HepG2 (cell line): Measurements from ENCODE around the gene TLK2. TPM values are rescaled to one million over a fixed set of nuclear protein-coding genes. Genes with fewer than 3 reads are reported as not detected.
"Not testable (repeated sequence)": the region's sequence is repeated elsewhere in the genome, so short reads cannot be mapped to it uniquely, and the experiment has no call there.

Experiments used
- ATAC-seq: fragments of 200-7000 bp; cut with Tn5 transposase; 3 replicates; pipeline ENCODE4 v1.9.1; 2020; ENCODE audit warnings: mild to moderate bottlenecking, moderate library complexity
- BruUV-seq: library from RNA; stranded (reverse); fragments of 400-500 nt; replicated peaks from 2 replicates; lab custom pipeline; 2021; lab: Mats Ljungman, UMichigan
- CTCF ChIA-PET: fragments of 300-600 bp; formaldehyde crosslinking; extraction: SDS; loops from one replicate; lab custom pipeline; 2021; ENCODE audit warnings: low total read pairs, inconsistent platforms, low intra/inter-chr PET ratio; lab: Yijun Ruan, JAX
- POLR2A ChIA-PET: fragments of 350-600 bp; sonication (Branson Sonifier 250); formaldehyde crosslinking; loops from one replicate; lab custom pipeline; 2020; ENCODE audit warnings: antibody characterized with exemption, inconsistent platforms; lab: Yijun Ruan, JAX
- DNase-seq: peaks from one replicate; pipeline ENCODE4 v3.0.0-alpha.2; 2015; ENCODE audit warnings: low spot score
- FAIRE-seq: peaks from 3 replicates; lab custom pipeline; 2011; peaks lifted over from hg19 to GRCh38; lab: Jason Lieb, UNC
- H2AFZ ChIP-seq: one replicate; pipeline ENCODE4 v1.6.1; 2011; ENCODE audit warnings: low read length, inconsistent platforms
- H3K27ac ChIP-seq: fragments of 300-600 bp; 3 replicates; pipeline ENCODE4 v1.8.0; 2011; ENCODE audit warnings: mixed run types, mild to moderate bottlenecking, mixed read lengths, low read length, inconsistent platforms; ENCODE audit not compliant: insufficient read depth; ENCODE audit errors: extremely low read length
- H3K27me3 ChIP-seq, 2 experiments: fragments of 200-600 bp in 1 of 2; 2 replicates in 1 of 2; 3 replicates in 1 of 2; pipeline versions ENCODE4 v1.6.0 to v1.8.0; 2011; ENCODE audit warnings: low read length in 2 of 2, mild to moderate bottlenecking in 2 of 2, moderate library complexity in 2 of 2, inconsistent platforms in 1 of 2; ENCODE audit not compliant: insufficient read depth in 2 of 2, control insufficient read depth in 1 of 2
- H3K36me3 ChIP-seq, 2 experiments: fragments of 200-600 bp in 1 of 2; replicated peaks in 1 of 2; 2 replicates in 1 of 2; 3 replicates in 1 of 2; pipeline versions ENCODE4 v1.5.1 to v1.8.0; 2011; ENCODE audit warnings: low read length in 2 of 2, inconsistent platforms in 1 of 2; ENCODE audit not compliant: insufficient read depth in 2 of 2, control insufficient read depth in 1 of 2
- H3K4me1 ChIP-seq: 2 replicates; pipeline ENCODE4 v1.5.1; 2012; ENCODE audit warnings: low read length, inconsistent platforms; ENCODE audit not compliant: insufficient read depth
- H3K4me2 ChIP-seq: 2 replicates; pipeline ENCODE4 v1.6.0; 2011; ENCODE audit warnings: low read depth, low read length, inconsistent platforms
- H3K4me3 ChIP-seq, 3 experiments: fragments of 200-600 bp in 1 of 3; sonication (generic), shearing (Covaris generic) in 1 of 3; replicated peaks in 1 of 3; 2 replicates each; pipeline ENCODE4 v1.5.1; 2011 to 2016; ENCODE audit warnings: low read length in 3 of 3, inconsistent platforms in 2 of 3, low read depth in 2 of 3, mild to moderate bottlenecking in 2 of 3, control low read depth in 1 of 3, mixed read lengths in 1 of 3; ENCODE audit not compliant: insufficient read depth in 1 of 3
- H3K79me2 ChIP-seq: one replicate; pipeline ENCODE4 v1.6.1; 2011; ENCODE audit warnings: low read length, inconsistent platforms; ENCODE audit not compliant: insufficient read depth
- H3K9ac ChIP-seq: 2 replicates; pipeline ENCODE4 v1.6.0; 2011; ENCODE audit warnings: mild to moderate bottlenecking, low read depth, low read length, inconsistent platforms; ENCODE audit not compliant: insufficient read depth
- H3K9me3 ChIP-seq: 2 replicates; pipeline ENCODE4 v1.5.1; 2012; ENCODE audit warnings: mild to moderate bottlenecking, low read length
- H4K20me1 ChIP-seq: 2 replicates; pipeline ENCODE4 v1.6.0; 2011; ENCODE audit warnings: inconsistent platforms, mild to moderate bottlenecking, low read length, moderate library complexity; ENCODE audit not compliant: insufficient read depth
- ETV5 ChIP-seq: IDR thresholded peaks from 2 replicates; pipeline ENCODE4 v1.6.1; 2018; ENCODE audit warnings: missing biosample characterization, missing genetic modification reagents, inconsistent platforms, borderline replicate concordance
- HNRNPL ChIP-seq: fragments of 200-400 bp; formaldehyde crosslinking; IDR thresholded peaks from 2 replicates; pipeline ENCODE4 v1.6.1; 2017; ENCODE audit warnings: mild to moderate bottlenecking, low read depth, low read length
- MED13 ChIP-seq: sonication (generic); formaldehyde crosslinking; IDR thresholded peaks from 2 replicates; pipeline ENCODE4 v1.5.0; 2020; ENCODE audit warnings: missing genetic modification reagents
- RAD21 ChIP-seq: fragments of 450-650 bp; formaldehyde crosslinking; IDR thresholded peaks from 2 replicates; pipeline ENCODE4 v1.5.0; 2020; ENCODE audit warnings: mild to moderate bottlenecking
- RBFOX2 ChIP-seq: fragments of 200-400 bp; formaldehyde crosslinking; IDR thresholded peaks from 2 replicates; pipeline ENCODE4 v1.6.1; 2017; ENCODE audit warnings: low read depth, mild to moderate bottlenecking, low read length
- SAP130 ChIP-seq: IDR thresholded peaks from 2 replicates; pipeline ENCODE4 v1.6.1; 2016; ENCODE audit warnings: low read depth
- YY1 ChIP-seq: IDR thresholded peaks from 2 replicates; pipeline ENCODE4 v1.6.1; 2011; ENCODE audit warnings: low read length, low read depth, moderate library complexity, mild to moderate bottlenecking; ENCODE audit not compliant: insufficient read depth, insufficient replicate concordance
- ZSCAN20 ChIP-seq: sonication (generic); formaldehyde crosslinking; IDR thresholded peaks from 2 replicates; pipeline ENCODE4 v1.4.0; 2020; ENCODE audit warnings: missing genetic modification reagents, mild to moderate bottlenecking, borderline replicate concordance
- WGBS: methylation state at CpG from one replicate; pipeline ENCODE4 v1.1.6; 2017; ENCODE audit warnings: low lambda C conversion rate; 5-methylcytosine and 5-hydroxymethylcytosine counted together
- in situ Hi-C: cut with HindIII; loops from 2 replicates; pipeline ENCODE4 v1.10.0; 2017; ENCODE audit warnings: low pct_unique_long_range_greater_than_20kb; ENCODE audit not compliant: extremely low pct_ligation_motif_present
- intact Hi-C: fragments of 100-400 bp; cut with micrococcal nuclease; formaldehyde crosslinking; loops from one replicate; pipeline ENCODE4 v1.10.0; 2022; ENCODE audit not compliant: unreplicated experiment
- polyA plus RNA-seq, 8 experiments: library from polyadenylated mRNA; depleted of rRNA in 3 of 8; stranded (reverse) in 7 of 8; unstranded in 1 of 8; fragments of >200 nt; fragmentation: Illumina TruSeq in 4 of 8; extraction: Trizol in 4 of 8; gene quantifications; 2 replicates each; pipeline versions ENCODE4 v1.2.1 to v1.2.3, GENCODE V29; 2011 to 2016; ENCODE audit warnings: low read depth in 4 of 8, missing spikeins in 1 of 8, mixed read lengths in 1 of 8; ENCODE audit not compliant: insufficient read depth in 1 of 8
- total RNA-seq, 5 experiments: library from RNA; depleted of rRNA; stranded (reverse); fragments of >200 nt; fragmentation: Illumina TruSeq; extraction: Trizol; gene quantifications; 2 replicates each; pipeline ENCODE4 v1.2.3, GENCODE V29; 2016; ENCODE audit warnings: low read depth in 1 of 5
- TF ChIP-seq, protein P1 (sequence below): sonication (generic); formaldehyde crosslinking; IDR thresholded peaks from 2 replicates; pipeline ENCODE4 v1.4.0; 2020; ENCODE audit warnings: missing genetic modification reagents
- TF ChIP-seq, protein P2 (sequence below): sonication (generic); formaldehyde crosslinking; IDR thresholded peaks from 2 replicates; pipeline ENCODE4 v1.5.1; 2020; ENCODE audit warnings: mild to moderate bottlenecking, missing genetic modification reagents, moderate library complexity
- TF ChIP-seq, protein P3 (sequence below): sonication (generic); formaldehyde crosslinking; conservative IDR thresholded peaks from 2 replicates; pipeline ENCODE4 v1.4.0; 2020; ENCODE audit warnings: missing genetic modification reagents

The TLK2 gene
- total and polyA plus RNA-seq, 2 of the 13 experiments (the other 11 are each of a cell fraction or from before 2014, with no cell fraction given) = 58.7 to 60.8 TPM

DNA sequence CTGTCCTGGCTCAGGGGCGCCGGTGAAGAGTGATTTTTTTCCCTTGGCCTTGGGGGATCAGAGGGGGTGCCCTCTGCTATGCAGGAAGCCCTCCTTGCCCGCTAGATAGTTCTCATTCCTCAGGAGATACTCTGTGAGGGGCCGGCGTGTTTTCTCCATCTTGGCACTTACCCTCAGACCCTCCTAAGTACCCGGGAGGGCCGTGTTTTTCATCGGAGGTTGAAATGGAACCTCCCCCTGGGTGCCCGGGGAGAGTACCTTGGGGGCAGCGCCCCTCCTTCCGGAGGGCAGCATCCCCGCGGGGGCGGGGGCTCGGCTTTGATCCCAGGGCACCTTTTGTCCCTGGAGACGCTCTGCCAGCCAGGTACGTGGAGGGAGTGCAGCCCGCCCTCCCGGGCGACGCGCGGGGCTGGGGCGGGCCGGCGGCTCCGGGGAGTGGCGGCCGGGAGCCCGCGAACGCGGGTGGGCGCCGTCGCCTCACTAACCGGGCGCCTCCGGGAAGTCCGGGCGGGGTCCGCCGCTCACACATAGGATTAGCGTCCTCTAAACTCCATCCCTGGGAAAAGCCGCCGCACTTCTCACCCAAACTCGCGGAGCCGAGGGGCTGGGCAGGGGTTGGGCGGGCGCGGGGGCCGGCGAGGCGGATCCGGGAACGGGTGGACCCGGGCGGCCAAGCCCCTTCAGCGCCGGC, 762 bp upstream of the TLK2 start:
- 68% methylated on average over 6 of the region's 61 CpGs for WGBS
- FAIRE-seq, CTCF ChIA-PET, POLR2A ChIA-PET, intact Hi-C loops, H3K36me3 ChIP-seq, H3K9me3 ChIP-seq, H3K27me3 ChIP-seq, BruUV-seq, in situ Hi-C loops, H2AFZ ChIP-seq, DNase-seq: not testable (repeated sequence)
- peak; percentile 1; the same call in 2 of the 3 replicates for ATAC-seq
- H3K9ac ChIP-seq = peak overlapping the region; percentile 77
- peaks cover 14% of the 10 kb centered on the region; the same call in 1 of the 2 replicates for H4K20me1 ChIP-seq
- H3K4me1 ChIP-seq = peaks cover 44% of the 10 kb centered on the region
- peak overlapping the region; percentile 57 for H3K27ac ChIP-seq
- H3K4me2 ChIP-seq = peak overlapping the region; percentile 63
- TF ChIP-seq RBFOX2 (peak; percentile 13; the same call in 1 of the 2 replicates), SAP130 (0 out of 2 replicates have a peak, but pooled peaks have one; percentile 10), ZSCAN20 (0 out of 2 replicates have a peak, but pooled peaks have one; percentile 14), HNRNPL (peak; percentile 70; the same call in 1 of the 2 replicates), RAD21 (CRISPR knock-in tag) (0 out of 2 replicates have a peak, but pooled peaks have one; percentile 36), MED13 (CRISPR knock-in tag) (0 out of 2 replicates have a peak, but pooled peaks have one; percentile 2), YY1 (peak; percentile 12), ETV5 (CRISPR knock-in tag) (peak; percentile 42; the same call in 1 of the 2 replicates)
- TF ChIP-seq, protein P1, sequence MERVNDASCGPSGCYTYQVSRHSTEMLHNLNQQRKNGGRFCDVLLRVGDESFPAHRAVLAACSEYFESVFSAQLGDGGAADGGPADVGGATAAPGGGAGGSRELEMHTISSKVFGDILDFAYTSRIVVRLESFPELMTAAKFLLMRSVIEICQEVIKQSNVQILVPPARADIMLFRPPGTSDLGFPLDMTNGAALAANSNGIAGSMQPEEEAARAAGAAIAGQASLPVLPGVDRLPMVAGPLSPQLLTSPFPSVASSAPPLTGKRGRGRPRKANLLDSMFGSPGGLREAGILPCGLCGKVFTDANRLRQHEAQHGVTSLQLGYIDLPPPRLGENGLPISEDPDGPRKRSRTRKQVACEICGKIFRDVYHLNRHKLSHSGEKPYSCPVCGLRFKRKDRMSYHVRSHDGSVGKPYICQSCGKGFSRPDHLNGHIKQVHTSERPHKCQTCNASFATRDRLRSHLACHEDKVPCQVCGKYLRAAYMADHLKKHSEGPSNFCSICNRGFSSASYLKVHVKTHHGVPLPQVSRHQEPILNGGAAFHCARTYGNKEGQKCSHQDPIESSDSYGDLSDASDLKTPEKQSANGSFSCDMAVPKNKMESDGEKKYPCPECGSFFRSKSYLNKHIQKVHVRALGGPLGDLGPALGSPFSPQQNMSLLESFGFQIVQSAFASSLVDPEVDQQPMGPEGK (CRISPR knock-in tag) = peak; percentile 42; the same call in 1 of the 2 replicates
- TF ChIP-seq, protein P2, sequence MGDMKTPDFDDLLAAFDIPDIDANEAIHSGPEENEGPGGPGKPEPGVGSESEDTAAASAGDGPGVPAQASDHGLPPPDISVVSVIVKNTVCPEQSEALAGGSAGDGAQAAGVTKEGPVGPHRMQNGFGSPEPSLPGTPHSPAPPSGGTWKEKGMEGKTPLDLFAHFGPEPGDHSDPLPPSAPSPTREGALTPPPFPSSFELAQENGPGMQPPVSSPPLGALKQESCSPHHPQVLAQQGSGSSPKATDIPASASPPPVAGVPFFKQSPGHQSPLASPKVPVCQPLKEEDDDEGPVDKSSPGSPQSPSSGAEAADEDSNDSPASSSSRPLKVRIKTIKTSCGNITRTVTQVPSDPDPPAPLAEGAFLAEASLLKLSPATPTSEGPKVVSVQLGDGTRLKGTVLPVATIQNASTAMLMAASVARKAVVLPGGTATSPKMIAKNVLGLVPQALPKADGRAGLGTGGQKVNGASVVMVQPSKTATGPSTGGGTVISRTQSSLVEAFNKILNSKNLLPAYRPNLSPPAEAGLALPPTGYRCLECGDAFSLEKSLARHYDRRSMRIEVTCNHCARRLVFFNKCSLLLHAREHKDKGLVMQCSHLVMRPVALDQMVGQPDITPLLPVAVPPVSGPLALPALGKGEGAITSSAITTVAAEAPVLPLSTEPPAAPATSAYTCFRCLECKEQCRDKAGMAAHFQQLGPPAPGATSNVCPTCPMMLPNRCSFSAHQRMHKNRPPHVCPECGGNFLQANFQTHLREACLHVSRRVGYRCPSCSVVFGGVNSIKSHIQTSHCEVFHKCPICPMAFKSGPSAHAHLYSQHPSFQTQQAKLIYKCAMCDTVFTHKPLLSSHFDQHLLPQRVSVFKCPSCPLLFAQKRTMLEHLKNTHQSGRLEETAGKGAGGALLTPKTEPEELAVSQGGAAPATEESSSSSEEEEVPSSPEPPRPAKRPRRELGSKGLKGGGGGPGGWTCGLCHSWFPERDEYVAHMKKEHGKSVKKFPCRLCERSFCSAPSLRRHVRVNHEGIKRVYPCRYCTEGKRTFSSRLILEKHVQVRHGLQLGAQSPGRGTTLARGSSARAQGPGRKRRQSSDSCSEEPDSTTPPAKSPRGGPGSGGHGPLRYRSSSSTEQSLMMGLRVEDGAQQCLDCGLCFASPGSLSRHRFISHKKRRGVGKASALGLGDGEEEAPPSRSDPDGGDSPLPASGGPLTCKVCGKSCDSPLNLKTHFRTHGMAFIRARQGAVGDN = 0 out of 2 replicates have a peak, but pooled peaks have one; percentile 10
- TF ChIP-seq, protein P3, sequence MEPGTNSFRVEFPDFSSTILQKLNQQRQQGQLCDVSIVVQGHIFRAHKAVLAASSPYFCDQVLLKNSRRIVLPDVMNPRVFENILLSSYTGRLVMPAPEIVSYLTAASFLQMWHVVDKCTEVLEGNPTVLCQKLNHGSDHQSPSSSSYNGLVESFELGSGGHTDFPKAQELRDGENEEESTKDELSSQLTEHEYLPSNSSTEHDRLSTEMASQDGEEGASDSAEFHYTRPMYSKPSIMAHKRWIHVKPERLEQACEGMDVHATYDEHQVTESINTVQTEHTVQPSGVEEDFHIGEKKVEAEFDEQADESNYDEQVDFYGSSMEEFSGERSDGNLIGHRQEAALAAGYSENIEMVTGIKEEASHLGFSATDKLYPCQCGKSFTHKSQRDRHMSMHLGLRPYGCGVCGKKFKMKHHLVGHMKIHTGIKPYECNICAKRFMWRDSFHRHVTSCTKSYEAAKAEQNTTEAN (CRISPR knock-in tag) = 0 out of 2 replicates have a peak, but pooled peaks have one; percentile 14
- H3K79me2 ChIP-seq = peaks cover 33% of the 10 kb centered on the region
- H3K4me3 ChIP-seq = peak overlapping the region; percentile 69 to 78 (median 70)
